Ishikawa (cell line): ENCODE results near the gene GTF2F2.
A peak's percentile ranks its signal among the peaks of the same experiment; 100 is the strongest.

Experiments used
- CEBPB ChIP-seq: IDR thresholded peaks from 2 replicates; pipeline ENCODE4 v1.6.1; 2012
- EGR1 ChIP-seq: IDR thresholded peaks from 2 replicates; pipeline ENCODE4 v1.6.1; 2012
- EP300 ChIP-seq: IDR thresholded peaks from 2 replicates; pipeline ENCODE4 v1.6.1; 2012; ENCODE audit warnings: borderline replicate concordance
- FOXM1 ChIP-seq: IDR thresholded peaks from 2 replicates; pipeline ENCODE4 v1.6.1; 2012; ENCODE audit warnings: low read depth, borderline replicate concordance
- NFIC ChIP-seq: IDR thresholded peaks from 2 replicates; pipeline ENCODE4 v1.6.1; 2012
- RAD21 ChIP-seq: IDR thresholded peaks from 2 replicates; pipeline ENCODE4 v1.6.1; 2012; ENCODE audit warnings: low read depth
- TAF1 ChIP-seq: IDR thresholded peaks from 2 replicates; pipeline ENCODE4 v1.6.1; 2012; ENCODE audit warnings: low read depth, mild to moderate bottlenecking
- ZBTB7A ChIP-seq: IDR thresholded peaks from 2 replicates; pipeline ENCODE4 v1.6.1; 2012; ENCODE audit warnings: low read depth
- TF ChIP-seq, protein P1 (sequence below): IDR thresholded peaks from 2 replicates; pipeline ENCODE4 v1.6.1; 2012
- TF ChIP-seq, protein P2 (sequence below): IDR thresholded peaks from 2 replicates; pipeline ENCODE4 v1.6.1; 2012
- TF ChIP-seq, protein P3 (sequence below): IDR thresholded peaks from 2 replicates; pipeline ENCODE4 v1.6.1; 2012; ENCODE audit warnings: low read depth, mild to moderate bottlenecking

DNA sequence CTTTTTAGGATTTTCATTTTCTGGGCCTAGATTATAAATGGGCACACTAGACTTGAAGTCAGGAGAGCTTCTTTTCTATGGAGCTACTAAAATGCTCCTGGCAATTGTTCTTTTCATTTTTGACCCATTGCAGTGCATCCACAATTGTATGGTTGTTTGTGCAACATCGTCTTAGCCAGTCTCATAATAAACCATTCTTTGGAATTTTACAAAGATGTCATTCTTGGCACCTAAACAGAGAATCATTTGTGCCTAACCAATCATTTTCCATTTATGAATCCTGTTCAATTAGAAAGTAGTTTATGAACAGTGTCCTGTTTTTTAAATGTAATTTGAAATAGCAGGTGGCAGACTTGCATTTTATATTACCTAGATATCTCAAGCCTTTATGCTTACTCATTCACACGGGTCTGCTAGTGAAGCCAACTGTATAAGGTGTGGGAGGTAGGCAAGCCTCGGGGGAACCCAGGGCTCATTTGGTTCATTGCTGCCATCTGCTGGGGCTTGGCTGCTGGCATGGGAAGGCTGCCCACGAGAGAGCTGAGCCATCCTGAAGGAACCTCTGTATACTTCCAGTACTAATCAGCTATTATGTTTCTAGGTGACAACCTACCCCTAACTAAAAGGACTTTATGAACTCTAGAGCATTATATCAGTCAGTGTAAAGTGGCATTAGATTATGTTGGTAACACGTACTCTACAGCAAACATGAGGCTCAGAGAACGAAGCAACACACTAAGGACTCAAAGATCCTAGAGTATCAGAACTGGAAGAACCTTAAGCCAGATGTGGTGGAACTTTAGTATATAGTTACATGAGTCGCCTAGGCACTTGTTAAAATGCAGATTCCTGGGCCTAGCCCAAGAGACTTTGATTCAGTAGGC, 160.7 kb downstream of the GTF2F2 start:
- TF ChIP-seq EGR1 (no peak), EP300 (no peak), RAD21 (peak; percentile 95), ZBTB7A (no peak), TAF1 (no peak), NFIC (0 out of 2 replicates have a peak, but pooled peaks have one; percentile 39), FOXM1 (no peak), CEBPB (no peak)
- TF ChIP-seq, protein P1, sequence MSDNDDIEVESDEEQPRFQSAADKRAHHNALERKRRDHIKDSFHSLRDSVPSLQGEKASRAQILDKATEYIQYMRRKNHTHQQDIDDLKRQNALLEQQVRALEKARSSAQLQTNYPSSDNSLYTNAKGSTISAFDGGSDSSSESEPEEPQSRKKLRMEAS: 0 out of 2 replicates have a peak, but pooled peaks have one; percentile 23
- TF ChIP-seq, protein P2, sequence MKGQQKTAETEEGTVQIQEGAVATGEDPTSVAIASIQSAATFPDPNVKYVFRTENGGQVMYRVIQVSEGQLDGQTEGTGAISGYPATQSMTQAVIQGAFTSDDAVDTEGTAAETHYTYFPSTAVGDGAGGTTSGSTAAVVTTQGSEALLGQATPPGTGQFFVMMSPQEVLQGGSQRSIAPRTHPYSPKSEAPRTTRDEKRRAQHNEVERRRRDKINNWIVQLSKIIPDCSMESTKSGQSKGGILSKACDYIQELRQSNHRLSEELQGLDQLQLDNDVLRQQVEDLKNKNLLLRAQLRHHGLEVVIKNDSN: no peak
- TF ChIP-seq, protein P3, sequence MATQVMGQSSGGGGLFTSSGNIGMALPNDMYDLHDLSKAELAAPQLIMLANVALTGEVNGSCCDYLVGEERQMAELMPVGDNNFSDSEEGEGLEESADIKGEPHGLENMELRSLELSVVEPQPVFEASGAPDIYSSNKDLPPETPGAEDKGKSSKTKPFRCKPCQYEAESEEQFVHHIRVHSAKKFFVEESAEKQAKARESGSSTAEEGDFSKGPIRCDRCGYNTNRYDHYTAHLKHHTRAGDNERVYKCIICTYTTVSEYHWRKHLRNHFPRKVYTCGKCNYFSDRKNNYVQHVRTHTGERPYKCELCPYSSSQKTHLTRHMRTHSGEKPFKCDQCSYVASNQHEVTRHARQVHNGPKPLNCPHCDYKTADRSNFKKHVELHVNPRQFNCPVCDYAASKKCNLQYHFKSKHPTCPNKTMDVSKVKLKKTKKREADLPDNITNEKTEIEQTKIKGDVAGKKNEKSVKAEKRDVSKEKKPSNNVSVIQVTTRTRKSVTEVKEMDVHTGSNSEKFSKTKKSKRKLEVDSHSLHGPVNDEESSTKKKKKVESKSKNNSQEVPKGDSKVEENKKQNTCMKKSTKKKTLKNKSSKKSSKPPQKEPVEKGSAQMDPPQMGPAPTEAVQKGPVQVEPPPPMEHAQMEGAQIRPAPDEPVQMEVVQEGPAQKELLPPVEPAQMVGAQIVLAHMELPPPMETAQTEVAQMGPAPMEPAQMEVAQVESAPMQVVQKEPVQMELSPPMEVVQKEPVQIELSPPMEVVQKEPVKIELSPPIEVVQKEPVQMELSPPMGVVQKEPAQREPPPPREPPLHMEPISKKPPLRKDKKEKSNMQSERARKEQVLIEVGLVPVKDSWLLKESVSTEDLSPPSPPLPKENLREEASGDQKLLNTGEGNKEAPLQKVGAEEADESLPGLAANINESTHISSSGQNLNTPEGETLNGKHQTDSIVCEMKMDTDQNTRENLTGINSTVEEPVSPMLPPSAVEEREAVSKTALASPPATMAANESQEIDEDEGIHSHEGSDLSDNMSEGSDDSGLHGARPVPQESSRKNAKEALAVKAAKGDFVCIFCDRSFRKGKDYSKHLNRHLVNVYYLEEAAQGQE: no peak
